Stimulated activated CD4-positive, alpha-beta T cell treated with anti-CD3 and anti-CD28 coated beads, TNF-alpha, amount 100 ng/mL, for 24 hours (primary cell): Measurements from ENCODE around the gene RNF4.
"Not testable (repeated sequence)": the region's sequence is repeated elsewhere in the genome, so short reads cannot be mapped to it uniquely, and the experiment has no call there.

Source experiments
- DNase-seq, 3 experiments: peaks; one replicate each; pipeline ENCODE4 v3.0.0-alpha.2; 2020; ENCODE audit warnings: low read depth in 3 of 3

RNF4 gene

GRCh38 chr4:2457481-2458295, 11.2 kb upstream of the RNF4 start:
- DNase-seq = no peak

- no peak for DNase-seq
These were observed 10.1 kb upstream of the RNF4 start for GRCh38 chr4:2458546-2459491.

DNA sequence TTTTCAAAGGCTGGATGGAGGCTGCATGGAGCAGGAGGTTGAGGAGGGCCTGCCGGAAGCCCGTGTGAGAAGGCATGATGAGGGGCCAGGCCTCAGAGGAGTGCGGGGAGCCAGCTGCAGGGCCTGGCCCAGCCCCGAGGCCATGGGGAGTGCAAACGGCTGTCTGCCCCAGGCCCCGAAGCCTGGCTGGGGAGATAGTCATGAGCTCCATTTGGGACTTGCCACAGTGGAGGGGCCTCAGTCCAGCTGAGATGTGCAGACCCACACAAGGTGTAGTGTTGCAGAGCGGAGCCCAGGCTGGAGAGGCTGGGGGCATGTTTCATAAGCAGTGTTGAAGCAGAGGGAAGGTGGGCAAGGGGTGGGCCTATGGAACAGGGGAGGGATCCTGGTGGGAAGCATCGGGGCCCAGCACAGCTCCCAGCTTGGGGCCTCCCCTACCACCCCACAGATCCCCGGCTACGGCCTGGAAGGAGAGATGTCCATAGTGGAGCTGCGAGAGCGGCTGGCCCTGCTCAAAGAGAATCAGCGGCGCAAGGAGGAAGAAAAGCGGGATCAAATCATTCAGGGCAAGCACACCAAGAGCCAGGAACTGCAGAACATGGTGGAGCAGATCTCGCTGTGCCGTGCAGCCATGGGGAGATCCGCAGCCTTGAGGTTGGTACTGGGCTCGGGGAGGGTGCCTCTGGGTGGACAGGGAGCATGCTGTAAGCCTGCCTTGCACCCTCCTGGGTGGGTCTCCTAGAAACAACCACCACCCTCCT, 9.1 kb upstream of the RNF4 start:
- no peak for DNase-seq

- no peak for DNase-seq
These were observed 7.5 kb upstream of the RNF4 start for GRCh38 chr4:2461246-2461960.

DNA sequence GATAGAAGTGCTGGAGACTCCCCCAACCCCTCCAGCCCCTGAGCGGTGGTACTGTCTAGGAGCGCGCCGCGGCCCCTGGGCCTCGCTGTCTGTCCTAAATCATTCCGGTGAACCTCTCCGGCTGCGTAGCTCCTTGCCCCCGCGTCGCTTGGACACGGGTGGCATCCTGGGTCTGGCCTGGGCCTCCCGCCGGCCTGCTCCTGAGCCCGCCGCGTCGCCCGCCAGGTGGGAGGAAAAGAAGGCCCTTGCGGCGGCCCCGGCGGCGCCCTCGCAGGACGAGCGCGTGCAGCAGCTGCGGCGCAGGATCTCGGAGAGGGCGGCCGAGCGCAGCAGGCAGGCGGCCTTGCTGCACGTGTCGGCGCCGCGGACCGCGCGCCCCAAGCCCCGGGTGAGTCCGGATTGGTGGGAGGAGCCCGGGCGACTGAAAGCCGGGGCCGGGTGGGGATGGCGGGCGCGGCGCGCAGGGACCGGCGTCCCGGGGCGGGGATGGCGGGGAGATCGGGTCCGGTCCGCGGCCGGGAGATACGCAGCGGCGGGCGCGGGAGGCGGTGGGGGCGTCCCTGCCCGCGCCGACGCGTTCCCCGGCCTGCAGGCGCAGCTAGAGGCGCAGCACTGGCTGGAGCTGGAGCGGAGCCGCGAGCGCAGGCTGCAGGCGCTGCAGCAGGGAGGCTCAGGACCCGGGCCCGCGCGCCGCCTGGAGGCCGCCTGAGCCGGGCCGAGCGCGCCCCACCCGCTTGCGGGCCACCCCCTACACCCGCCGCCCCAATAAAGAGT, 6.5 kb upstream of the RNF4 start:
- DNase-seq = peak in 2 of 3 experiments; percentile 41 to 58

DNA sequence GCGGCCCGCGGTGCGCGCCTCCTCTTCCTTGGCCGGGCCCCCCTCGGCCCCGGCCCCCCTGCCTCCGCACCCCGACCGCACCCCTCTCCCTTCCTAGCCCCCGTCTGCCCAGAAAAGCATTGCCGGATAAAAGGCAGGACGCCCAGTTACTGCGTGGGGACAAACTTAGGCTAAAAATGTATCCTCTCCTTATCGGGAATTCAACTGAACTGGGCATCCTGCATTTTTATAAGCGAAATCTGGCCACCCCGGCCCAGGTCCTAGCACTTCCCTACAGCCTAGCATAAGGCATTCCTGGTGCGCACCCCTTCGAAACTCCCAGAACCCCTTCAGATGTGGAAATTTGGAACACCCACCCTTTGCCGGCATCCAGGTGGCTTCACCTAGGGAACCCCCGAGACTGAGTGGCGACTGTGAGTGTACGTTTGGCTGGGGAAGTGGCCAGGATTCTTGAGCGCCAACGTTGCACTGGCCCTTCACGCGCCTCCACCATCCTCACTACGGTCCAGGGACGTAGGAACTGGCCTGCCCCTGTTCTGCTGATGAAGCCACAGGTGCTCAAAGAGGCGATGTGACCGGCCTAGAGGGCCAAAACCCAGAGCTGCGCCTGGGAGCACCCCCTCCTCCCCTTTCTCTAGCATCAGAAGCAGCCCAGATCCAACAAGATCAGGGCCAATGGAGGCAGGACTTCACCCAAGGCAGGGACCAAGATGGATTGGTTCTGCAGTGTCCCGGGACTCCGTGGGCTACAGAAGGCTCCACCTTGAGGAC, 5.7 kb upstream of the RNF4 start:
- DNase-seq = no peak

DNA sequence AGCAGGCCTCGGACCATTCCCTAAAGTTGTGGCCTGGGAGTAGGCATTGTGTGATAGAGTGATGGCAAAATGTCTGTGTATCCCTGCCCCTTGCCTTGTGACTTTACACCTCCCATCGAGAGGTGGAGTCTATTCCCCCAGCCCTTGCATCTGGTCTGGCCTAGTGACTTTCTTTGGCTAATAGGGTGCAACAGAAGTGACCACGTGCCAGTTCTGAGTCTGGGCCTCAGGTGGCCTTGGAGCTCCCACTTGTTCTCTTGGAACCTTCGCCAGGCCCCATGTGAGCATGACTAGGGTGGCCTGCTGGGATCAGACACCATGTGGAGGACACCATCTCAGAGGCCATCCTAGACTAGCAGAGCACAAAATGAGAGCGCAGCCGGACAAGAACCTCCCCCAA, 3.9 kb upstream of the RNF4 start:
- DNase-seq = no peak

GRCh38 chr4:2465544-2465943, 3.4 kb upstream of the RNF4 start:
- not testable (repeated sequence) for DNase-seq

DNA sequence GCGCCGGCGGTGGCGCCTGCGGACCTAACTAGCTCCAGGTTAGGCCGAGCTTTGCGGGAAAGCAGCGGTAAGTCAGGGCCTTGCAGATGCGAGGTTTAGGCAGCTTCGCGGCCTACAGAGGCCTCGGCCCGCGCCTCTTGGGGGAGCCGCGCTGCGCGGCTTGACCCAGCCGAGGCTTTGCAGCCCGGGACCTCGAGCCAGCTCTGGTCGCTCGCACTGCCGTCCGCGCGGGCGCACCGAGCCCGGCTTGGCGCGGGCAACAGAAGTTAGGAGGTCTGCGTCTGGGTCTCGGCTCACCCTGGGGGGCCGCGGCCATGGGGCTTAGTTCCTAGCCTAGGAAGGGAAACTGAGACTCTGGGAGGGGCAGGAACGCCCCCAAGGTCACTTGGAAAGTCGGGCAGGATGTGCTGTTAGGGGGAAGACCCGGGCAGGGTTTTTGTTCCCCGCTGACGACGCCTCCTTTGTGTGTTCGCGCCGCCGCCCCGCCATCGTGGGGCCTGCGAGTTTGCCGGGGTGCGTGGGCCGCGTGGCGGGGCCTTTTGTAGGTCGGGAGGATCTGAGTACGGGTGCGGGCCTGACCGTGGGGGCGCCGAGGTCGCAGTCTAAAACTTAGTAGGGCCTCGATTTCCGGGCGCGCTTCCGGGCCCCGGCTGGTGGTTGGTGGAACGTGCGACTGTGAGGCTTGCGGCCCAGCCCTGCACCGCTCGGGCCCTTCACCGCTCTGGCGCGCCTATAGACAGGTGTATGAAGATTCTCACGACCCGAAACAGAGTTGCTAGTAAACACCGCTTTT, 482 bp downstream of the RNF4 start:
- DNase-seq = peak; percentile 49 to 77 (median 52)

DNA sequence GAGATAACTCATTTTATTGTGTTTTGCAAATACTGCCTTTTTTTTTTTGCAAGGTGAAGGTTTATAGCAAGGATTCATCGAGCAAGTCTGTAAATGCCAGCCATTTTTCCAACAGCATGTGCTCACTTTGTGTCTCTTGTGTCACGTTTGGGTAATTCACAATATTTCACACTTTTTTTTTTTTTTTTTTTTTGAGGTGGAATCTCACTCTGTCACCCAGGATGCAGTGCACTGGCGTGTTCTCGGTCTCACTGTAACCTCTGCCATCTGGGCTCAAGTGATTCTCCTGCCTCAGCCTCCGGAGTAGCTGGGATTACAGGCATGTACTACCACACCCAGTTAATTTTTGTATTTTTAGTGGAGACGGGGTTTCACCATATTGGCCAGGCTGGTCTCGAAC, 1.9 kb downstream of the RNF4 start:
- DNase-seq = no peak

DNA sequence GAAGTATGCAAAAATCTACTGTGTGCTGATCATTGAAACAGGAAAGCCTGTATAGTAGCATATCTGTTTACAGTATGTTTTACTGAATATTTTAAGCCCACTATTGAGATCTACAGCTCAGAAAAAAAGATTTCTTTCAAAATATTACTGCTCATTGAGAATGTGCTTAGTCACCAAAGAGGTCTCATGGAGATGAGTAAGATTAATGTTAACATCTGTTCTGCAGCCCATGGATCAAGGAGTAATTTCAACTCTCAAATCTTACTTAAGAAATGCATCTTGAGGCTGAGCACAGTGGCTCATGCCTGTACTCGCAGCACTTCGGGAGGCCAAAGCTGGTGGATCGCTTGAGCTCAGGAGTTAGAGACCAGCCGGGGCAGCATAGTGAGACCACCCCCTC, 3.3 kb downstream of the RNF4 start:
- no peak for DNase-seq

DNA sequence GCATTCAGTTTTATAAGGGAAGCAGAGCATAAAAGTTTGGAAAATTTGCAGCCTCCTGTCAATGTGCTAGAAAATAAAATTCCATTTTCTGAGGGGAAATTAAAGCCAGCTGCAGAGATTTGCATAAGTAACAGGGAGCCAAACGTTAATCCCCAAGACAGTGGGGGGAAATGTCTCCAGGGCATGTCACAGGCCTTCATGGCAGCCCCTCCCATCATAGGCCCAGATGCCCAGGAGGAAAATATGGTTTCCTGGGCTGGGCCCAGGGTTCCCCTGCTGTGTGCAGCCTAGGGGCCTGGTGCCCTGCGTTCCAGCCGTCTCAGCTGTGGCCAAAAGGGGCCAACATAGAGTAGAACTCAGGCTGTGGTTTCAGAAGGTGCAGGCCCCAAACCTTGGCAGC, 9.3 kb downstream of the RNF4 start:
- DNase-seq = no peak

- no peak for DNase-seq
These were observed 11.7 kb downstream of the RNF4 start for GRCh38 chr4:2480649-2481048.

DNA sequence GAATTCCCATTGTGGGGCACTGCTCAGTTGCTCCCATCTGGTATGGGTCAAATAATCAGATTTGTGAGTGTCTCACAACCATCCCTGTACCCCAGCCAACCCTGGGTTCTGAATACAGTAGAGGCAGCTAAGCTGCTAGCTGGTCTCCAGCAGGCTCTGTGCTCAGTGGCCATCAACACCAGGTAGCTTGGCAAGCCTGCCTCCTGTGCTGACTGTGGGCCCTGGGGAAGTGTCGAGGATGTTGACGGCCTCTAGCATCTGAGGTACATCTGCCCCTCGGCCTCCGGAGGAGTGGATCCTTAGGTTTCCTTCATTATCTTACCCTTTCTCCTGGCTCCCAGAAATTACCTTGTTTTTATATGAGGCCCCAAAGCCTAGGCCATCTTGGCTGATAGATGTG, 13.3 kb downstream of the RNF4 start:
- no peak for DNase-seq

- DNase-seq = no peak
These were observed 13.8 kb downstream of the RNF4 start for GRCh38 chr4:2482693-2483092.

GRCh38 chr4:2483237-2483636, 14.3 kb downstream of the RNF4 start:
- no peak for DNase-seq

DNA sequence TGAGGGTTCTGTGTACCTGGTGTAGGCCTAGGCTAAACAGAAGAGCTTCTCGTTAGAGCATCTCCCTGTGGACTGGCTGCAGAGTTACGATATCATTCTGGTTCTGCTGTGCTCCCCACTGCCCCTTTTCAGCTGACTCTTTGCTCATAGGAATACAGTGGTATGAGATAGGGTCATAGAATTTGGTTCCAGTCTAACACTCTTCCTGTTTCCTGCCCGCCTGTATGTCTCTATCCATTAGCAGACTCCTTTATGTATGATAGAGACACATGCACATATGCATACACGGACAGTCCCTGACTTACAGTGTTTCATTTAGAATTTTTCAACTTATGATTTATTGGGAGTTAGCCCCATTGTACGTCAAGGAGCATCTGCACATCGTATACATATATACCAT, 15.3 kb downstream of the RNF4 start:
- DNase-seq = no peak

GRCh38 chr4:2484993-2485392, 16.1 kb downstream of the RNF4 start:
- peak in 2 of 3 experiments; percentile 21 to 43 for DNase-seq

DNA sequence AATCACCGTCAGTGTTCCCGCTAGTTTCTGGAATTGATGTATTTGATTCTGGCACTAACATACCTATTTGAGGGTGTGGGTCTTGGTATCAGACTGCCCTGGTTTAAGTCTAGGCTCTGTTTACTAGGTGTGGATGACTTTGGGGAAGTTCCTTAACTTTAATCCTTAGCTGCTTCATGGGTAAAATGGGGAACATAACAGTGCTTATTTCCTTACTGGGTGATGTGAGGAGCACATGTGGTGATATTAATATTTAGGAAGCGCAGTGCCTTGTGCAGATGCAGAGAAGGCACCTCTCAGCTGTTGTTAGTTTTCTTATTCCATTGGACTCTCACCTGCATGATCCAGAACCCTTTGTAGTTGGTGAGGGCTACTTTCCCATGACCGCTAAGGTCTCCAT, 17.1 kb downstream of the RNF4 start:
- DNase-seq = no peak
